Daoy (cell line): ENCODE measurements around the gene ZNF214. TPM values are rescaled to one million over a fixed set of nuclear protein-coding genes. Genes with fewer than 3 reads are reported as not detected.

Source experiments
- DNase-seq: peaks from one replicate; pipeline ENCODE4 v3.0.0-alpha.2; 2015; ENCODE audit warnings: low read depth
- total RNA-seq: library from RNA; depleted of rRNA; stranded (reverse); fragments of >200 nt; shearing (Covaris generic); gene quantifications from 2 replicates; pipeline ENCODE4 v1.2.3, GENCODE V29; 2014; rRNA removed

Gene ZNF214
- total RNA-seq, result 1.8 and 4.6 TPM in 2 replicates

- DNase-seq, result peak; percentile 95
Observed at GRCh38 chr11:7020183-7020917, at the start of gene ZNF214, which contains the start of gene NLRP14. ZNF214 (minus strand) TSS chr11:7020346; CDS start chr11:7002835, 17,511 bp downstream. NLRP14 (plus strand) TSS chr11:7020479; CDS start chr11:7038587, 18,108 bp downstream.

- no peak for DNase-seq
Observed at GRCh38 chr11:7062534-7062933, 42.4 kb upstream of the ZNF214 start.

GRCh38 chr11:7060868-7061267 lies 40.7 kb upstream of the ZNF214 start:
- peak; percentile 34 for DNase-seq

- no peak for DNase-seq
Observed at GRCh38 chr11:7057641-7058040, 37.5 kb upstream of the ZNF214 start.

GRCh38 chr11:7056828-7057513 lies 36.8 kb upstream of the ZNF214 start:
- DNase-seq, result no peak

GRCh38 chr11:7050191-7050590 lies 30.0 kb upstream of the ZNF214 start:
- DNase-seq, result no peak

- peak; percentile 25 for DNase-seq
Observed at GRCh38 chr11:7046474-7047175, 26.5 kb upstream of the ZNF214 start.

GRCh38 chr11:7034019-7034418 lies 13.9 kb upstream of the ZNF214 start:
- DNase-seq, result no peak

GRCh38 chr11:7032692-7033091 lies 12.5 kb upstream of the ZNF214 start:
- no peak for DNase-seq

GRCh38 chr11:7031471-7031871 lies 11.3 kb upstream of the ZNF214 start:
- no peak for DNase-seq

- DNase-seq, result no peak
Observed at GRCh38 chr11:7030836-7031235, 10.7 kb upstream of the ZNF214 start.

GRCh38 chr11:7028141-7028540 lies 8.0 kb upstream of the ZNF214 start:
- DNase-seq, result no peak

GRCh38 chr11:7021318-7021717 lies 1.2 kb upstream of the ZNF214 start:
- no peak for DNase-seq

GRCh38 chr11:7019500-7020182 lies 505 bp downstream of the ZNF214 start:
- DNase-seq, result no peak

GRCh38 chr11:7016011-7016410 lies 4.1 kb downstream of the ZNF214 start:
- DNase-seq, result no peak

- DNase-seq, result no peak
Observed at GRCh38 chr11:7014118-7014517, 6.0 kb downstream of the ZNF214 start.

GRCh38 chr11:7004482-7004881 lies 15.7 kb downstream of the ZNF214 start:
- peak; percentile 28 for DNase-seq

- no peak for DNase-seq
Observed at GRCh38 chr11:6995703-6996102, 24.4 kb downstream of the ZNF214 start.

- peak; percentile 30 for DNase-seq
Observed at GRCh38 chr11:6992457-6993417, 27.4 kb downstream of the ZNF214 start.

GRCh38 chr11:6992026-6992425 lies 28.1 kb downstream of the ZNF214 start:
- no peak for DNase-seq

GRCh38 chr11:6991227-6991626 lies 28.9 kb downstream of the ZNF214 start:
- no peak for DNase-seq
